SU-DHL-6 (cell line): ENCODE results near the gene SAG.

Experiments used
- EZH2phosphoT487 ChIP-seq: fragments of 200-600 bp; sonication (generic), shearing (Covaris generic); conservative IDR thresholded peaks from 2 replicates; pipeline ENCODE4 v1.6.1; 2018; ENCODE audit warnings: mild to moderate bottlenecking, antibody characterized with exemption, low read length, moderate library complexity, mixed read lengths
- TF ChIP-seq, protein P1 (sequence below): fragments of 200-600 bp; sonication (generic); IDR thresholded peaks from one replicate; pipeline ENCODE4 v1.5.1; 2017; ENCODE audit warnings: antibody characterized with exemption, mild to moderate bottlenecking, low read length, moderate library complexity; ENCODE audit not compliant: insufficient read depth, poor library complexity, severe bottlenecking

DNA sequence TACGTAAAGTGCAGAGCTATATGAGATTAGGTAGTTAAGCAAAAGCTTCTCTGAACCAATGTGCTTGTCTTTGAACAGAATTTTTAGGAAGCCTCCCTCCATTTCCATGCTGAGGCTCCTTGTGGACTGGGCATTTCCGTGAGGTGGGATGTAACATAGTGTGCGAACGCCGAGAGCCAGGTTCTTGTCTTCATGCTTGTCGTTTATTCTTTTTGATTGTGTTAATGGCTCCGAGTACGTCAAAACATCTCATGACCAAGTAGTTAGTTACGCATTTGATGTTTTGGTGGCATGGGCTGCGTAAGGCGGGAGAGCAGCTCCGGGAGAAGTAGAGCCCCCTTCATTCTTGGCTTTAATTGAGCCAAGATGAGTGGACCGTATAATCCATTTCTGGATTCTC lies 79.6 kb downstream of the SAG start:
- TF ChIP-seq, protein P1, sequence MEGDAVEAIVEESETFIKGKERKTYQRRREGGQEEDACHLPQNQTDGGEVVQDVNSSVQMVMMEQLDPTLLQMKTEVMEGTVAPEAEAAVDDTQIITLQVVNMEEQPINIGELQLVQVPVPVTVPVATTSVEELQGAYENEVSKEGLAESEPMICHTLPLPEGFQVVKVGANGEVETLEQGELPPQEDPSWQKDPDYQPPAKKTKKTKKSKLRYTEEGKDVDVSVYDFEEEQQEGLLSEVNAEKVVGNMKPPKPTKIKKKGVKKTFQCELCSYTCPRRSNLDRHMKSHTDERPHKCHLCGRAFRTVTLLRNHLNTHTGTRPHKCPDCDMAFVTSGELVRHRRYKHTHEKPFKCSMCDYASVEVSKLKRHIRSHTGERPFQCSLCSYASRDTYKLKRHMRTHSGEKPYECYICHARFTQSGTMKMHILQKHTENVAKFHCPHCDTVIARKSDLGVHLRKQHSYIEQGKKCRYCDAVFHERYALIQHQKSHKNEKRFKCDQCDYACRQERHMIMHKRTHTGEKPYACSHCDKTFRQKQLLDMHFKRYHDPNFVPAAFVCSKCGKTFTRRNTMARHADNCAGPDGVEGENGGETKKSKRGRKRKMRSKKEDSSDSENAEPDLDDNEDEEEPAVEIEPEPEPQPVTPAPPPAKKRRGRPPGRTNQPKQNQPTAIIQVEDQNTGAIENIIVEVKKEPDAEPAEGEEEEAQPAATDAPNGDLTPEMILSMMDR: no peak
- no peak for TF ChIP-seq EZH2phosphoT487
